HepG2 (cell line): ENCODE results near the gene ZC3H4. TPM values are rescaled to one million over a fixed set of nuclear protein-coding genes. Genes with fewer than 3 reads are reported as not detected.

Experiments used
- ARNT2 ChIP-seq: sonication (generic); formaldehyde crosslinking; IDR thresholded peaks from 2 replicates; pipeline ENCODE4 v1.8.0; 2022; ENCODE audit warnings: mild to moderate bottlenecking, low read depth, missing genetic modification reagents, moderate library complexity
- CHCHD3 ChIP-seq: sonication (generic); formaldehyde crosslinking; IDR thresholded peaks from 2 replicates; pipeline ENCODE4 v1.8.0; 2022; ENCODE audit warnings: mild to moderate bottlenecking, missing genetic modification reagents, moderate library complexity
- ESRRA ChIP-seq: sonication (generic); formaldehyde crosslinking; IDR thresholded peaks from 2 replicates; pipeline ENCODE4 v1.5.1; 2020; ENCODE audit warnings: mild to moderate bottlenecking, low read depth, missing genetic modification reagents
- FOXO1 ChIP-seq: sonication (generic); formaldehyde crosslinking; IDR thresholded peaks from 2 replicates; pipeline ENCODE4 v1.4.0; 2020; ENCODE audit warnings: missing genetic modification reagents
- HIVEP1 ChIP-seq: sonication (generic); formaldehyde crosslinking; IDR thresholded peaks from 2 replicates; pipeline ENCODE4 v1.4.0; 2020; ENCODE audit warnings: mild to moderate bottlenecking, missing genetic modification reagents
- HOXA9 ChIP-seq: sonication (generic); formaldehyde crosslinking; IDR thresholded peaks from 2 replicates; pipeline ENCODE4 v1.8.1; 2022; ENCODE audit warnings: missing genetic modification reagents, mild to moderate bottlenecking, moderate library complexity, borderline replicate concordance
- MYC ChIP-seq: sonication (generic); formaldehyde crosslinking; IDR thresholded peaks from 2 replicates; pipeline ENCODE4 v1.9.0; 2021; ENCODE audit warnings: missing genetic modification reagents, borderline replicate concordance
- NCOA5 ChIP-seq: sonication (generic); formaldehyde crosslinking; IDR thresholded peaks from 2 replicates; pipeline ENCODE4 v1.4.0; 2020; ENCODE audit warnings: missing genetic modification reagents
- NFIC ChIP-seq: IDR thresholded peaks from 2 replicates; pipeline ENCODE4 v1.6.1; 2012; ENCODE audit warnings: mild to moderate bottlenecking, low read length, inconsistent platforms
- POGZ ChIP-seq: sonication (generic); formaldehyde crosslinking; IDR thresholded peaks from 2 replicates; pipeline ENCODE4 v1.4.0; 2020; ENCODE audit warnings: mild to moderate bottlenecking, missing genetic modification reagents
- PRMT3 ChIP-seq: sonication (generic); formaldehyde crosslinking; IDR thresholded peaks from 2 replicates; pipeline ENCODE4 v1.8.1; 2022; ENCODE audit warnings: low read depth, mild to moderate bottlenecking, moderate library complexity, missing genetic modification reagents, borderline replicate concordance
- SRY ChIP-seq: sonication (generic); formaldehyde crosslinking; IDR thresholded peaks from 2 replicates; pipeline ENCODE4 v1.8.0; 2022; ENCODE audit warnings: mild to moderate bottlenecking, missing genetic modification reagents
- TEAD3 ChIP-seq: optimal IDR thresholded peaks from 2 replicates; pipeline ENCODE3; 2016; ENCODE audit warnings: borderline replicate concordance
- ZFX ChIP-seq: sonication (generic); formaldehyde crosslinking; IDR thresholded peaks from 2 replicates; pipeline ENCODE4 v1.4.0; 2020; ENCODE audit warnings: mild to moderate bottlenecking, low read depth, missing genetic modification reagents, moderate library complexity
- ZNF263 ChIP-seq: sonication (generic); formaldehyde crosslinking; IDR thresholded peaks from 2 replicates; pipeline ENCODE4 v1.4.0; 2020; ENCODE audit warnings: missing genetic modification reagents
- ZNF296 ChIP-seq: sonication (generic); formaldehyde crosslinking; conservative IDR thresholded peaks from 2 replicates; pipeline ENCODE4 v1.5.0; 2020; ENCODE audit warnings: mild to moderate bottlenecking, missing genetic modification reagents
- ZNF484 ChIP-seq: sonication (generic); formaldehyde crosslinking; IDR thresholded peaks from 2 replicates; pipeline ENCODE4 v1.5.1; 2020; ENCODE audit warnings: mild to moderate bottlenecking, low read depth, missing genetic modification reagents, borderline replicate concordance
- ZNF589 ChIP-seq: sonication (generic); formaldehyde crosslinking; conservative IDR thresholded peaks from 2 replicates; pipeline ENCODE4 v1.8.0; 2022; ENCODE audit warnings: mild to moderate bottlenecking, moderate library complexity, missing genetic modification reagents
- polyA plus RNA-seq, 8 experiments: library from polyadenylated mRNA; depleted of rRNA in 3 of 8; stranded (reverse) in 7 of 8; unstranded in 1 of 8; fragments of >200 nt; fragmentation: Illumina TruSeq in 4 of 8; extraction: Trizol in 4 of 8; gene quantifications; 2 replicates each; pipeline versions ENCODE4 v1.2.1 to v1.2.3, GENCODE V29; 2011 to 2016; ENCODE audit warnings: low read depth in 4 of 8, missing spikeins in 1 of 8, mixed read lengths in 1 of 8; ENCODE audit not compliant: insufficient read depth in 1 of 8
- total RNA-seq, 5 experiments: library from RNA; depleted of rRNA; stranded (reverse); fragments of >200 nt; fragmentation: Illumina TruSeq; extraction: Trizol; gene quantifications; 2 replicates each; pipeline ENCODE4 v1.2.3, GENCODE V29; 2016; ENCODE audit warnings: low read depth in 1 of 5
- TF ChIP-seq, protein P1 (sequence below): sonication (generic); formaldehyde crosslinking; IDR thresholded peaks from 2 replicates; pipeline ENCODE4 v1.4.0; 2020; ENCODE audit warnings: missing genetic modification reagents
- TF ChIP-seq, protein P2 (sequence below): sonication (generic); formaldehyde crosslinking; IDR thresholded peaks from 2 replicates; pipeline ENCODE4 v1.8.1; 2023; ENCODE audit warnings: mild to moderate bottlenecking, missing genetic modification reagents, borderline replicate concordance
- TF ChIP-seq, protein P3 (sequence below): IDR thresholded peaks from 2 replicates; pipeline ENCODE4 v1.6.1; 2016
- TF ChIP-seq, protein P4 (sequence below): sonication (generic); formaldehyde crosslinking; IDR thresholded peaks from 2 replicates; pipeline ENCODE4 v1.4.0; 2020; ENCODE audit warnings: missing genetic modification reagents, borderline replicate concordance

ZC3H4 gene
- total and polyA plus RNA-seq, 2 of the 13 experiments (the other 11 are each of a cell fraction or from before 2014, with no cell fraction given): 1.8 to 10.7 TPM

- TF ChIP-seq PRMT3 (CRISPR knock-in tag) (no peak), HOXA9 (CRISPR knock-in tag) (no peak), ARNT2 (CRISPR knock-in tag) (no peak), ZFX (CRISPR knock-in tag) (0 out of 2 replicates have a peak, but pooled peaks have one; percentile 10), NCOA5 (no peak), ESRRA (CRISPR knock-in tag) (no peak), TEAD3 (CRISPR knock-in tag) (peak; percentile 10), FOXO1 (CRISPR knock-in tag) (no peak), ZNF589 (CRISPR knock-in tag) (no peak), ZNF296 (CRISPR knock-in tag) (no peak), CHCHD3 (no peak), ZNF484 (CRISPR knock-in tag) (no peak), SRY (CRISPR knock-in tag) (no peak), POGZ (no peak), ZNF263 (CRISPR knock-in tag) (no peak), HIVEP1 (CRISPR knock-in tag) (no peak), NFIC (0 out of 2 replicates have a peak, but pooled peaks have one; percentile 28), MYC (CRISPR knock-in tag) (0 out of 2 replicates have a peak, but pooled peaks have one; percentile 42)
- TF ChIP-seq, protein P1, sequence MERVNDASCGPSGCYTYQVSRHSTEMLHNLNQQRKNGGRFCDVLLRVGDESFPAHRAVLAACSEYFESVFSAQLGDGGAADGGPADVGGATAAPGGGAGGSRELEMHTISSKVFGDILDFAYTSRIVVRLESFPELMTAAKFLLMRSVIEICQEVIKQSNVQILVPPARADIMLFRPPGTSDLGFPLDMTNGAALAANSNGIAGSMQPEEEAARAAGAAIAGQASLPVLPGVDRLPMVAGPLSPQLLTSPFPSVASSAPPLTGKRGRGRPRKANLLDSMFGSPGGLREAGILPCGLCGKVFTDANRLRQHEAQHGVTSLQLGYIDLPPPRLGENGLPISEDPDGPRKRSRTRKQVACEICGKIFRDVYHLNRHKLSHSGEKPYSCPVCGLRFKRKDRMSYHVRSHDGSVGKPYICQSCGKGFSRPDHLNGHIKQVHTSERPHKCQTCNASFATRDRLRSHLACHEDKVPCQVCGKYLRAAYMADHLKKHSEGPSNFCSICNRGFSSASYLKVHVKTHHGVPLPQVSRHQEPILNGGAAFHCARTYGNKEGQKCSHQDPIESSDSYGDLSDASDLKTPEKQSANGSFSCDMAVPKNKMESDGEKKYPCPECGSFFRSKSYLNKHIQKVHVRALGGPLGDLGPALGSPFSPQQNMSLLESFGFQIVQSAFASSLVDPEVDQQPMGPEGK (CRISPR knock-in tag): peak; percentile 76; the same call in 1 of the 2 replicates
- TF ChIP-seq, protein P2, sequence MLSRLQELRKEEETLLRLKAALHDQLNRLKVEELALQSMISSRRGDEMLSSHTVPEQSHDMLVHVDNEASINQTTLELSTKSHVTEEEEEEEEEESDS (CRISPR knock-in tag): no peak
- TF ChIP-seq, protein P3, sequence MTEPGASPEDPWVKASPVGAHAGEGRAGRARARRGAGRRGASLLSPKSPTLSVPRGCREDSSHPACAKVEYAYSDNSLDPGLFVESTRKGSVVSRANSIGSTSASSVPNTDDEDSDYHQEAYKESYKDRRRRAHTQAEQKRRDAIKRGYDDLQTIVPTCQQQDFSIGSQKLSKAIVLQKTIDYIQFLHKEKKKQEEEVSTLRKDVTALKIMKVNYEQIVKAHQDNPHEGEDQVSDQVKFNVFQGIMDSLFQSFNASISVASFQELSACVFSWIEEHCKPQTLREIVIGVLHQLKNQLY (CRISPR knock-in tag): no peak
- TF ChIP-seq, protein P4, sequence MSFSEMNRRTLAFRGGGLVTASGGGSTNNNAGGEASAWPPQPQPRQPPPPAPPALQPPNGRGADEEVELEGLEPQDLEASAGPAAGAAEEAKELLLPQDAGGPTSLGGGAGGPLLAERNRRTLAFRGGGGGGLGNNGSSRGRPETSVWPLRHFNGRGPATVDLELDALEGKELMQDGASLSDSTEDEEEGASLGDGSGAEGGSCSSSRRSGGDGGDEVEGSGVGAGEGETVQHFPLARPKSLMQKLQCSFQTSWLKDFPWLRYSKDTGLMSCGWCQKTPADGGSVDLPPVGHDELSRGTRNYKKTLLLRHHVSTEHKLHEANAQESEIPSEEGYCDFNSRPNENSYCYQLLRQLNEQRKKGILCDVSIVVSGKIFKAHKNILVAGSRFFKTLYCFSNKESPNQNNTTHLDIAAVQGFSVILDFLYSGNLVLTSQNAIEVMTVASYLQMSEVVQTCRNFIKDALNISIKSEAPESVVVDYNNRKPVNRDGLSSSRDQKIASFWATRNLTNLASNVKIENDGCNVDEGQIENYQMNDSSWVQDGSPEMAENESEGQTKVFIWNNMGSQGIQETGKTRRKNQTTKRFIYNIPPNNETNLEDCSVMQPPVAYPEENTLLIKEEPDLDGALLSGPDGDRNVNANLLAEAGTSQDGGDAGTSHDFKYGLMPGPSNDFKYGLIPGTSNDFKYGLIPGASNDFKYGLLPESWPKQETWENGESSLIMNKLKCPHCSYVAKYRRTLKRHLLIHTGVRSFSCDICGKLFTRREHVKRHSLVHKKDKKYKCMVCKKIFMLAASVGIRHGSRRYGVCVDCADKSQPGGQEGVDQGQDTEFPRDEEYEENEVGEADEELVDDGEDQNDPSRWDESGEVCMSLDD (CRISPR knock-in tag): no peak
Measured at GRCh38 chr19:47109541-47110375, 3.8 kb downstream of the ZC3H4 start (continued).
